Lower lobe of right lung (tissue), 2 donors: ENCODE measurements around the gene HDAC4. TPM values are rescaled to one million over a fixed set of nuclear protein-coding genes. Genes with fewer than 3 reads are reported as not detected.

Experiments used
- ATAC-seq, 2 donors: fragments of 200-7000 bp; cut with Tn5 transposase; one replicate each; pipeline ENCODE4 v1.9.1; 2020 to 2022; ENCODE audit warnings: mild to moderate bottlenecking in 2 of 2, moderate library complexity in 2 of 2
- DNase-seq: peaks from one replicate; pipeline ENCODE4 v3.0.0-alpha.2; 2020
- H3K27ac ChIP-seq: fragments of 200-600 bp; one replicate; pipeline ENCODE4 v1.8.0; 2022
- H3K27me3 ChIP-seq: fragments of 200-600 bp; one replicate; pipeline ENCODE4 v1.8.0; 2022; ENCODE audit warnings: low read depth
- H3K36me3 ChIP-seq: fragments of 200-600 bp; one replicate; pipeline ENCODE4 v1.8.0; 2022; ENCODE audit warnings: mild to moderate bottlenecking
- H3K4me1 ChIP-seq: fragments of 200-600 bp; one replicate; pipeline ENCODE4 v1.8.0; 2022
- H3K4me3 ChIP-seq: fragments of 200-600 bp; one replicate; pipeline ENCODE4 v1.8.0; 2022; ENCODE audit warnings: mild to moderate bottlenecking
- H3K9me3 ChIP-seq: fragments of 200-600 bp; one replicate; pipeline ENCODE4 v1.8.0; 2022
- CTCF ChIP-seq: fragments of 200-600 bp; IDR thresholded peaks from one replicate; pipeline ENCODE4 v1.8.0; 2022; ENCODE audit warnings: antibody characterized with exemption, mild to moderate bottlenecking
- intact Hi-C: fragments of 100-400 bp; cut with DNase I; formaldehyde crosslinking; loops from one replicate; pipeline ENCODE4 v1.11.0; 2022
- total RNA-seq: library from RNA; stranded (reverse); fragmentation: NEBNext Ultra II Directional; extraction: Animal tissue kit (Norgen Biotek cat#: 25700); gene quantifications from one replicate; pipeline ENCODE4 v1.2.1, GENCODE V29; 2021
- donor health status: DM: no; HTN: yes; CAD: no; lungs with severe emphysema.

HDAC4 gene
- total RNA-seq, 1 donor from 2014 or later, result 44.9 TPM

GRCh38 chr2:239162976-239163687 is 237.7 kb downstream of the HDAC4 start:
- Histone ChIP-seq H3K4me1 (peaks cover 15% of the 10 kb centered on the region), H3K36me3 (peaks cover 44% of the 10 kb centered on the region), H3K4me3 (no peak overlapping the region), H3K27me3 (no peaks in the 10 kb centered on the region), H3K9me3 (no peaks in the 10 kb centered on the region), H3K27ac (no peak overlapping the region)
- intact Hi-C loops, result no loop called here
- DNase-seq (peak; percentile 37), ATAC-seq (no peak)
- TF ChIP-seq CTCF, result no peak

GRCh38 chr2:239162141-239162821 is 238.5 kb downstream of the HDAC4 start:
- peaks cover 21% of the 10 kb centered on the region for H3K4me1 ChIP-seq
- ATAC-seq (no peak), DNase-seq (peak; percentile 32)
- no peak overlapping the region for H3K27ac ChIP-seq
- H3K4me3 ChIP-seq, result no peak overlapping the region
- intact Hi-C loops, result no loop called here
- H3K9me3 ChIP-seq, result no peaks in the 10 kb centered on the region
- TF ChIP-seq CTCF, result no peak
- no peaks in the 10 kb centered on the region for H3K27me3 ChIP-seq
- H3K36me3 ChIP-seq, result peaks cover 38% of the 10 kb centered on the region

- no peak for TF ChIP-seq CTCF
Observed at GRCh38 chr2:239161711-239162140, 239.1 kb downstream of the HDAC4 start.

GRCh38 chr2:239160226-239161143 is 240.3 kb downstream of the HDAC4 start:
- Histone ChIP-seq H3K27me3 (no peaks in the 10 kb centered on the region), H3K4me3 (no peak overlapping the region), H3K36me3 (peaks cover 41% of the 10 kb centered on the region), H3K9me3 (no peaks in the 10 kb centered on the region), H3K27ac (no peak overlapping the region), H3K4me1 (peaks cover 21% of the 10 kb centered on the region)
- ATAC-seq (no peak), DNase-seq (peak; percentile 27)
- intact Hi-C loops, result no loop called here
- no peak for TF ChIP-seq CTCF

More at GRCh38 chr2:239161711-239162140, 239.1 kb downstream of the HDAC4 start:
- DNase-seq (peak; percentile 22), ATAC-seq (no peak)
- no peak overlapping the region for H3K27ac ChIP-seq
- H3K36me3 ChIP-seq, result peaks cover 35% of the 10 kb centered on the region
- intact Hi-C loops, result no loop called here
- H3K4me1 ChIP-seq, result peaks cover 21% of the 10 kb centered on the region
- H3K9me3 ChIP-seq, result no peaks in the 10 kb centered on the region
- no peak overlapping the region for H3K4me3 ChIP-seq
- no peaks in the 10 kb centered on the region for H3K27me3 ChIP-seq

- Histone ChIP-seq H3K36me3 (peaks cover 51% of the 10 kb centered on the region), H3K4me1 (peaks cover 15% of the 10 kb centered on the region), H3K27me3 (no peaks in the 10 kb centered on the region), H3K27ac (no peak overlapping the region), H3K9me3 (no peaks in the 10 kb centered on the region), H3K4me3 (no peak overlapping the region)
- ATAC-seq (no peak), DNase-seq (no peak)
- no peak for TF ChIP-seq CTCF
- intact Hi-C loops, result no loop called here
Observed at GRCh38 chr2:239159476-239159911, 241.3 kb downstream of the HDAC4 start.
